Left lung (tissue), 10 donors: ENCODE measurements around the gene RNF126. TPM values are rescaled to one million over a fixed set of nuclear protein-coding genes. Genes with fewer than 3 reads are reported as not detected.
"Not testable (repeated sequence)": the region's sequence is repeated elsewhere in the genome, so short reads cannot be mapped to it uniquely, and the experiment has no call there.

Experiments
- ATAC-seq: fragments of 200-7000 bp; cut with Tn5 transposase; one replicate; pipeline ENCODE4 v1.9.1; 2020; ENCODE audit warnings: moderate library complexity
- DNase-seq, 4 donors: peaks; one replicate each; pipeline ENCODE4 v3.0.0-alpha.2; 2013 to 2020
- H3K27ac ChIP-seq, 2 donors: fragments of 200-600 bp; sonication (generic) in 1 of 2; one replicate each; pipeline versions ENCODE4 v1.5.0 to v1.8.0; 2020 to 2021
- H3K27me3 ChIP-seq, 2 donors: fragments of 200-600 bp; sonication (generic) in 1 of 2; one replicate each; pipeline versions ENCODE4 v1.5.0 to v1.8.0; 2020 to 2021
- H3K36me3 ChIP-seq, 2 donors: fragments of 200-600 bp; sonication (generic) in 1 of 2; one replicate each; pipeline versions ENCODE4 v1.5.0 to v1.8.0; 2020 to 2021
- H3K4me1 ChIP-seq, 2 donors: fragments of 200-600 bp; one replicate each; pipeline ENCODE4 v1.8.0; 2021
- H3K4me3 ChIP-seq, 2 donors: fragments of 200-600 bp; sonication (generic) in 1 of 2; one replicate each; pipeline versions ENCODE4 v1.5.0 to v1.8.0; 2020 to 2021; ENCODE audit warnings: mild to moderate bottlenecking in 1 of 2
- H3K9me3 ChIP-seq, 2 donors: fragments of 200-600 bp; sonication (generic) in 1 of 2; one replicate each; pipeline versions ENCODE4 v1.5.0 to v1.8.0; 2020 to 2021
- CTCF ChIP-seq, 2 donors: fragments of 200-600 bp; sonication (generic) in 1 of 2; IDR thresholded peaks; one replicate each; pipeline versions ENCODE4 v1.5.0 to v1.8.0; 2021; ENCODE audit warnings: antibody characterized with exemption in 2 of 2
- intact Hi-C, 2 donors: fragments of 100-400 bp; cut with DNase I; formaldehyde crosslinking; loops; one replicate each; pipeline versions ENCODE4 v1.11.2 to v1.14.2; 2022
- polyA plus RNA-seq, 6 donors: library from polyadenylated mRNA; unstranded; fragments of 120-200 nt; gene quantifications; one replicate each; pipeline ENCODE4 v1.2.1, GENCODE V29; 2013; ENCODE audit not compliant: insufficient read length in 6 of 6
- total RNA-seq, 2 donors: library from RNA; stranded (reverse); fragmentation: NEBNext Ultra II Directional; extraction: Animal tissue kit (Norgen Biotek cat#: 25700); gene quantifications; one replicate each; pipeline ENCODE4 v1.2.1, GENCODE V29; 2021
- donor health status: DM: no; HTN: yes; CAD: no.
- donor health status: DM: no; HTN: no; CAD: no.

The RNF126 gene
- total and polyA plus RNA-seq, 8 donors: 15.4 to 34.0 (median 23.1) TPM

- DNase-seq (no peak), ATAC-seq (no peak)
- Histone ChIP-seq H3K36me3 (peaks cover 0 to 68% of the 10 kb centered on the region in 2 donors), H3K27me3 (no peaks in the 10 kb centered on the region), H3K9me3 (no peaks in the 10 kb centered on the region), H3K4me3 (no peak overlapping the region), H3K27ac (no peak overlapping the region), H3K4me1 (peaks cover 6 to 17% of the 10 kb centered on the region in 2 donors)
- no peak for TF ChIP-seq CTCF (IDR thresholded peaks at IDR 0.05)
- intact Hi-C loops: no loop called here
Measured at GRCh38 chr19:628168-628567, 34.8 kb downstream of the RNF126 start.

GRCh38 chr19:626566-626965 is 36.4 kb downstream of the RNF126 start:
- H3K4me1 ChIP-seq, H3K27me3 ChIP-seq, H3K27ac ChIP-seq, intact Hi-C loops, H3K4me3 ChIP-seq, DNase-seq, ATAC-seq, H3K9me3 ChIP-seq: not testable (repeated sequence)
- H3K36me3 ChIP-seq: peaks cover 0 to 84% of the 10 kb centered on the region in 2 donors

- no peak overlapping the region for H3K27ac ChIP-seq
- H3K4me3 ChIP-seq: no peak overlapping the region
- no peak for DNase-seq
- no peaks in the 10 kb centered on the region for H3K27me3 ChIP-seq
- ATAC-seq: no peak
- peaks cover 0 to 3% of the 10 kb centered on the region in 2 donors for H3K4me1 ChIP-seq
- intact Hi-C loops: no loop called here
- peaks cover 0 to 90% of the 10 kb centered on the region in 2 donors for H3K36me3 ChIP-seq
- no peak for TF ChIP-seq CTCF (IDR thresholded peaks at IDR 0.05)
- H3K9me3 ChIP-seq: no peaks in the 10 kb centered on the region
Measured at GRCh38 chr19:625257-625656, 37.8 kb downstream of the RNF126 start.

GRCh38 chr19:624433-625109 is 38.4 kb downstream of the RNF126 start:
- ATAC-seq: no peak
- no peak overlapping the region for H3K4me3 ChIP-seq

GRCh38 chr19:623974-624373 is 39.0 kb downstream of the RNF126 start:
- no peaks in the 10 kb centered on the region for H3K27me3 ChIP-seq
- no peak overlapping the region for H3K4me3 ChIP-seq
- TF ChIP-seq CTCF (IDR thresholded peaks at IDR 0.05): no peak
- no peak for ATAC-seq
- peaks cover 0 to 90% of the 10 kb centered on the region in 2 donors for H3K36me3 ChIP-seq
- no peak for DNase-seq
- no peaks in the 10 kb centered on the region for H3K9me3 ChIP-seq
- H3K4me1 ChIP-seq: no peaks in the 10 kb centered on the region
- intact Hi-C loops: no loop called here
- no peak overlapping the region for H3K27ac ChIP-seq

More at GRCh38 chr19:624433-625109, 38.4 kb downstream of the RNF126 start:
- Histone ChIP-seq H3K4me1 (no peaks in the 10 kb centered on the region), H3K27ac (no peak overlapping the region), H3K27me3 (no peaks in the 10 kb centered on the region), H3K36me3 (peaks cover 0 to 90% of the 10 kb centered on the region in 2 donors), H3K9me3 (no peaks in the 10 kb centered on the region)
- no peak for DNase-seq
- TF ChIP-seq CTCF (IDR thresholded peaks at IDR 0.05): no peak
- intact Hi-C loops: no loop called here
